Upper lobe of left lung (tissue), 4 donors: ENCODE results near the gene SOWAHA.

Experiments
- POLR2A ChIP-seq, 4 donors: fragments of 450-650 bp; IDR thresholded peaks; one replicate each; pipeline ENCODE4 v1.5.1; 2016 to 2017; ENCODE audit warnings: antibody characterized with exemption in 4 of 4, mild to moderate bottlenecking in 2 of 4
- POLR2AphosphoS5 ChIP-seq, 2 donors: sonication (generic); formaldehyde crosslinking; IDR thresholded peaks; one replicate each; pipeline ENCODE4 v1.5.1; 2017; ENCODE audit warnings: antibody characterized with exemption in 2 of 2

- TF ChIP-seq POLR2AphosphoS5 (IDR thresholded peaks at IDR 0.05) (no peak), POLR2A (IDR thresholded peaks at IDR 0.05) (no peak)
These were observed 35.0 kb upstream of the SOWAHA start for GRCh38 chr5:132778129-132778528.
